ENCODE data around the gene FTCD. TPM values are rescaled to one million over a fixed set of nuclear protein-coding genes. Genes with fewer than 3 reads are reported as not detected.
"Not testable (repeated sequence)": the region's sequence is repeated elsewhere in the genome, so short reads cannot be mapped to it uniquely, and the experiment has no call there.

The FTCD gene, protein sequence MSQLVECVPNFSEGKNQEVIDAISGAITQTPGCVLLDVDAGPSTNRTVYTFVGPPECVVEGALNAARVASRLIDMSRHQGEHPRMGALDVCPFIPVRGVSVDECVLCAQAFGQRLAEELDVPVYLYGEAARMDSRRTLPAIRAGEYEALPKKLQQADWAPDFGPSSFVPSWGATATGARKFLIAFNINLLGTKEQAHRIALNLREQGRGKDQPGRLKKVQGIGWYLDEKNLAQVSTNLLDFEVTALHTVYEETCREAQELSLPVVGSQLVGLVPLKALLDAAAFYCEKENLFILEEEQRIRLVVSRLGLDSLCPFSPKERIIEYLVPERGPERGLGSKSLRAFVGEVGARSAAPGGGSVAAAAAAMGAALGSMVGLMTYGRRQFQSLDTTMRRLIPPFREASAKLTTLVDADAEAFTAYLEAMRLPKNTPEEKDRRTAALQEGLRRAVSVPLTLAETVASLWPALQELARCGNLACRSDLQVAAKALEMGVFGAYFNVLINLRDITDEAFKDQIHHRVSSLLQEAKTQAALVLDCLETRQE
- total RNA-seq, result under 1 TPM in 2 of 6 donors, not detected in 4; 0.69 to 0.98 TPM

- WGBS, 2 donors, result 84 to 90% methylated on average over 29 to 32 of the region's 34 CpGs
- DNase-seq, result peak; percentile 18 to 71
Measured at GRCh38 chr21:46155514-46156377, at the start of gene FTCD. TSS of gene FTCD (minus strand) at chr21:46155579. CDS start at chr21:46155523, 56 bp downstream.

DNA sequence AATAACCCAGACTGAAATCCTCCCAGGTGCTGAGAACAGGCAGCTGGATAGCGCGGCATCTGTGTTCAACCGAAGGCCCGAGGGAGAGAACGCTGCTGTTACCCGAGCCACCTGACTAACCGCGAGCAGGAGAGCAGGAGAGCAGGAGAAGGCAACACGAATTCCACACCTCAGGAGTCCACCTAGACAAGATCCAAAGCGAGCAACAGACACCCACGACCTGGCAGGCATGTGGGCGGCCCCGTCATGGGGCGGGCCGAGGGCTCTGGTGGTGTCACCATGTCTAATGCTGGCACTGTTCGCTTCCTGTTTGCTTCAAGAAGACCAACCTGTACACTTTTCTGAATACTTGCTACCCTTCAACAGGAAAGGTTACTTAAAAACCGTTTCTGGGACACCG lies 49.8 kb upstream of the FTCD start:
- H3K27ac ChIP-seq, result peak overlapping the region in 1 of 4 donors; percentile 7
- ATAC-seq (ENCODE audit: low FRiP score in 2 of 2) (no peak), DNase-seq (peak in 1 of 2 donors; percentile 65)
- TF ChIP-seq POLR2AphosphoS5 (IDR thresholded peaks at IDR 0.05) (no peak), CTCF (IDR thresholded peaks at IDR 0.05) (no peak), POLR2A (IDR thresholded peaks at IDR 0.05) (no peak), EP300 (IDR thresholded peaks at IDR 0.05) (no peak)
- WGBS, 2 donors, result 85 to 89% methylated on average over 17 to 18 of the region's 18 CpGs
- H3K4me1 ChIP-seq, result peaks cover 0 to 3% (median 0%) of the 10 kb centered on the region in 4 donors
- peaks cover 50 to 83% (median 66%) of the 10 kb centered on the region in 4 donors for H3K36me3 ChIP-seq
- H3K27me3 ChIP-seq, result no peaks in the 10 kb centered on the region
- H3K4me3 ChIP-seq, result no peak overlapping the region
- H3K9me3 ChIP-seq, result no peaks in the 10 kb centered on the region

More at GRCh38 chr21:46155514-46156377, at the start of gene FTCD:
- no peak for TF ChIP-seq EP300 (IDR thresholded peaks at IDR 0.05)
- TF ChIP-seq CTCF (IDR thresholded peaks at IDR 0.05), result no peak
- TF ChIP-seq POLR2AphosphoS5 (IDR thresholded peaks at IDR 0.05), result no peak
- ATAC-seq (ENCODE audit: low FRiP score in 2 of 2), result no peak
- Histone ChIP-seq H3K27ac (no peak within 1 kb of the TSS), H3K9me3 (no peaks in the 10 kb centered on the region), H3K4me3 (no peak within 1 kb of the TSS), H3K27me3 (no peaks in the 10 kb centered on the region), H3K4me1 (peaks cover 0 to 13% (median 10%) of the 10 kb centered on the region in 4 donors), H3K36me3 (no peaks in the 10 kb centered on the region)

- ATAC-seq (ENCODE audit: low FRiP score in 2 of 2) (no peak), DNase-seq (no peak)
- H3K9me3 ChIP-seq, result no peaks in the 10 kb centered on the region
- WGBS, 2 donors, result 94 to 98% methylated on average over 8 of the region's 8 CpGs
- TF ChIP-seq EP300 (IDR thresholded peaks at IDR 0.05), result no peak
- TF ChIP-seq POLR2AphosphoS5 (IDR thresholded peaks at IDR 0.05), result no peak
- no peak for TF ChIP-seq CTCF (IDR thresholded peaks at IDR 0.05)
- no peak for TF ChIP-seq POLR2A (IDR thresholded peaks at IDR 0.05)
- no peaks in the 10 kb centered on the region for H3K27me3 ChIP-seq
- peak overlapping the region in 3 of 4 donors; percentile 55 to 71 (median 64) for H3K27ac ChIP-seq
- H3K4me3 ChIP-seq, result no peak overlapping the region
- peaks cover 37 to 81% (median 55%) of the 10 kb centered on the region in 4 donors for H3K36me3 ChIP-seq
- peaks cover 0 to 3% (median 0%) of the 10 kb centered on the region in 4 donors for H3K4me1 ChIP-seq
Measured at GRCh38 chr21:46203203-46203600, 47.8 kb upstream of the FTCD start.

GRCh38 chr21:46202592-46203202 lies 47.3 kb upstream of the FTCD start:
- Histone ChIP-seq H3K27ac (peak overlapping the region in 3 of 4 donors; percentile 55 to 71 (median 64)), H3K27me3 (no peaks in the 10 kb centered on the region), H3K4me1 (peaks cover 0 to 3% (median 0%) of the 10 kb centered on the region in 4 donors), H3K36me3 (peaks cover 34 to 81% (median 53%) of the 10 kb centered on the region in 4 donors), H3K9me3 (no peaks in the 10 kb centered on the region), H3K4me3 (no peak overlapping the region)
- 89 to 93% methylated on average over 5 to 6 of the region's 6 CpGs for WGBS, 2 donors
- no peak for ATAC-seq (ENCODE audit: low FRiP score in 2 of 2)
- TF ChIP-seq EP300 (IDR thresholded peaks at IDR 0.05), result peak in 3 of 4 donors; percentile 27 to 57 (median 56)
- peak; percentile 44 to 50 for TF ChIP-seq POLR2AphosphoS5 (IDR thresholded peaks at IDR 0.05)
- no peak for TF ChIP-seq POLR2A (IDR thresholded peaks at IDR 0.05)
- TF ChIP-seq CTCF (IDR thresholded peaks at IDR 0.05), result no peak
- DNase-seq, result no peak

- H3K4me1 ChIP-seq; H3K4me3 ChIP-seq; H3K27ac ChIP-seq; ATAC-seq (ENCODE audit: low FRiP score in 2 of 2); H3K9me3 ChIP-seq; H3K27me3 ChIP-seq: not testable (repeated sequence)
- peaks cover 22 to 81% (median 50%) of the 10 kb centered on the region in 4 donors for H3K36me3 ChIP-seq
- peak in 1 of 2 donors; percentile 3 for DNase-seq
- 70 to 78% methylated on average over 1 to 2 of the region's 8 CpGs for WGBS, 2 donors
Measured at GRCh38 chr21:46200877-46201803, 45.8 kb upstream of the FTCD start.
